Endothelial cell (in vitro differentiated cells): ENCODE results near the gene ADAR. TPM values are rescaled to one million over a fixed set of nuclear protein-coding genes. Genes with fewer than 3 reads are reported as not detected.
A peak's percentile ranks its signal among the peaks of the same experiment; 100 is the strongest.

Experiments used
- DNase-seq: peaks from one replicate; pipeline ENCODE4 v3.0.0; 2021; ENCODE audit warnings: low spot score
- H3K27ac Mint-ChIP-seq: one replicate; pipeline ENCODE4 v1.8.0; 2021; ENCODE audit warnings: mixed read lengths, inconsistent platforms; ENCODE audit not compliant: unreplicated experiment
- H3K27me3 Mint-ChIP-seq: one replicate; pipeline ENCODE4 v1.8.0; 2021; ENCODE audit warnings: mild to moderate bottlenecking, moderate library complexity, mixed read lengths, inconsistent platforms; ENCODE audit not compliant: unreplicated experiment
- H3K36me3 Mint-ChIP-seq: one replicate; pipeline ENCODE4 v1.8.0; 2021; ENCODE audit warnings: mild to moderate bottlenecking, low read depth, mixed read lengths, inconsistent platforms; ENCODE audit not compliant: unreplicated experiment
- H3K4me1 Mint-ChIP-seq: one replicate; pipeline ENCODE4 v1.8.0; 2021; ENCODE audit warnings: mild to moderate bottlenecking, mixed read lengths, inconsistent platforms; ENCODE audit not compliant: unreplicated experiment
- H3K4me3 Mint-ChIP-seq: one replicate; pipeline ENCODE4 v1.8.0; 2021; ENCODE audit warnings: mild to moderate bottlenecking, mixed read lengths, inconsistent platforms; ENCODE audit not compliant: unreplicated experiment
- H3K9me3 Mint-ChIP-seq: one replicate; pipeline ENCODE4 v1.8.0; 2021; ENCODE audit warnings: mixed read lengths, inconsistent platforms; ENCODE audit not compliant: unreplicated experiment
- CTCF ChIP-seq: fragments of 200-600 bp; sonication (generic); IDR thresholded peaks from one replicate; pipeline ENCODE4 v1.5.0; 2021; ENCODE audit warnings: antibody characterized with exemption; ENCODE audit not compliant: unreplicated experiment
- total RNA-seq: library from RNA; stranded (reverse); fragmentation: NEBNext Ultra II Directional; extraction: Animal tissue kit (Norgen Biotek cat#: 25700); gene quantifications from one replicate; pipeline ENCODE4 v1.2.1, GENCODE V29; 2021; ENCODE audit not compliant: unreplicated experiment

The ADAR gene
- total RNA-seq, 1 donor from 2014 or later = 156 TPM

DNA sequence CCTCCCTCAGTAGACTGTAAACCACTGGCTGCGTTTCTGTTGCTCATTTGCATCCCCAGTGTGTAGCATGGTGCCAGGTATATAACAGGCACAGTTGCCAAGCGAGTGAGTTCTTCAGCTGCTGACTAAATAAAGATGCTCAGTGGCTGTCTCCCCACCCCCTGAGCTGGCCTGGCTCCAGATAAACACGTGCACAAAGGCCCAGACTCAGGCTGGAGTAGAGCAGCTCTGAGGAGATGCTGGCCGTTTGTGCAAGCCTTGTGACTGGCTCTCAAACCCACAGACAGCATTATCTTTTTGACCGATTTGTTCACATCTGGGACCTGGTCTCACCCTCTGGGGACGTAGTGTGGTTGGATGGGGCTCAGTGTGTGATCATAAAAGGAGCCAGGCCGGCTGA, 33.3 kb downstream of the ADAR start:
- Mint-ChIP-seq H3K27ac (no peak overlapping the region), H3K36me3 (peaks cover 18% of the 10 kb centered on the region), H3K9me3 (no peaks in the 10 kb centered on the region), H3K4me1 (peaks cover 14% of the 10 kb centered on the region), H3K27me3 (peaks cover 14% of the 10 kb centered on the region), H3K4me3 (no peak overlapping the region)
- no peak for DNase-seq
- TF ChIP-seq CTCF = no peak

DNA sequence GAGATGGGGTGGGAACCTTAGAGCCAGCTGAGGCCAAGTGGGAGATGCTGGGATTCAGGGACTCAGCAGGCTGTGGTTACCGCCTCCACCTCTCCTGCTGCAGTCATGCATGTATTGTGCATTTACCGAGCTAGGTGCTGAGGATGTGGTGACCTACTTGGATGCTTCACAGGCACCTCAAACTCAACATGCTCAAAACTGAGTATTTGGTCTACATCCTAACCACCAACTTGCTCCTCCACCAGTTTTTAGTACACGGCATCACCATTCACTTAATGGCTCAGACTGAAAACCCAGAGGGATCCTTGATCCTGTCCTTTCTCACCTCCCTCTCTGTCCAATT, 34.8 kb downstream of the ADAR start:
- Mint-ChIP-seq H3K36me3 (peaks cover 4% of the 10 kb centered on the region), H3K27ac (no peak overlapping the region), H3K9me3 (no peaks in the 10 kb centered on the region), H3K4me1 (peaks cover 3% of the 10 kb centered on the region), H3K4me3 (no peak overlapping the region), H3K27me3 (peaks cover 4% of the 10 kb centered on the region)
- no peak for DNase-seq
- TF ChIP-seq CTCF = no peak

GRCh38 chr1:154572468-154573167, 35.4 kb downstream of the ADAR start:
- peaks cover 4% of the 10 kb centered on the region for H3K36me3 Mint-ChIP-seq
- no peaks in the 10 kb centered on the region for H3K9me3 Mint-ChIP-seq
- H3K27ac Mint-ChIP-seq = no peak overlapping the region
- TF ChIP-seq CTCF = no peak
- H3K4me1 Mint-ChIP-seq = peaks cover under 1% of the 10 kb centered on the region
- peaks cover 4% of the 10 kb centered on the region for H3K27me3 Mint-ChIP-seq
- H3K4me3 Mint-ChIP-seq = no peak overlapping the region
- DNase-seq = no peak

DNA sequence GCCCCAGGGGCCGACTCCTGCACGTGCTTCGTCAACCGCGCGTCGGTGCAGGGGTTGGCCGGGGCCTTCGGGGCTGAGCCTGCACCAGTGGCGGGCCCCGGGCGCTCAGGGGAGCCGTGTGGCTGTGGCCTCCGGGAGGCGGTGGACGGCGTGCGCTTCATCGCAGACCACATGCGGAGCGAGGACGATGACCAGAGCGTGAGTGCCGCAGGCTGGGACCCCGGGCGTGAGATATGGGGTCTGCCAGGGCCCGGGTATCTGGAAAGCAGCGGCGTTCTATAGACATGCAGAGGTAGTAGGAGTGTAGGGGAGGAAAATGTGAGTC, 36.1 kb downstream of the ADAR start:
- no peak for DNase-seq
- peaks cover 3% of the 10 kb centered on the region for H3K4me1 Mint-ChIP-seq
- H3K4me3 Mint-ChIP-seq = no peak overlapping the region
- no peak for TF ChIP-seq CTCF
- H3K9me3 Mint-ChIP-seq = no peaks in the 10 kb centered on the region
- H3K36me3 Mint-ChIP-seq = peaks cover 4% of the 10 kb centered on the region
- H3K27ac Mint-ChIP-seq = no peak overlapping the region
- peaks cover 3% of the 10 kb centered on the region for H3K27me3 Mint-ChIP-seq

DNA sequence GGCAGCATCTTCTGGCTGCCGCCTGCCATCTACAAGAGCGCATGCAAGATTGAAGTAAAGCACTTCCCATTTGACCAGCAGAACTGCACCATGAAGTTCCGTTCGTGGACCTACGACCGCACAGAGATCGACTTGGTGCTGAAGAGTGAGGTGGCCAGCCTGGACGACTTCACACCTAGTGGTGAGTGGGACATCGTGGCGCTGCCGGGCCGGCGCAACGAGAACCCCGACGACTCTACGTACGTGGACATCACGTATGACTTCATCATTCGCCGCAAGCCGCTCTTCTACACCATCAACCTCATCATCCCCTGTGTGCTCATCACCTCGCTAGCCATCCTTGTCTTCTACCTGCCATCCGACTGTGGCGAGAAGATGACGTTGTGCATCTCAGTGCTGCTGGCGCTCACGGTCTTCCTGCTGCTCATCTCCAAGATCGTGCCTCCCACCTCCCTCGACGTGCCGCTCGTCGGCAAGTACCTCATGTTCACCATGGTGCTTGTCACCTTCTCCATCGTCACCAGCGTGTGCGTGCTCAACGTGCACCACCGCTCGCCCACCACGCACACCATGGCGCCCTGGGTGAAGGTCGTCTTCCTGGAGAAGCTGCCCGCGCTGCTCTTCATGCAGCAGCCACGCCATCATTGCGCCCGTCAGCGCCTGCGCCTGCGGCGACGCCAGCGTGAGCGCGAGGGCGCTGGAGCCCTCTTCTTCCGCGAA, 36.6 kb downstream of the ADAR start:
- peaks cover 4% of the 10 kb centered on the region for H3K36me3 Mint-ChIP-seq
- peaks cover 3% of the 10 kb centered on the region for H3K4me1 Mint-ChIP-seq
- H3K4me3 Mint-ChIP-seq = peak overlapping the region; percentile 67
- H3K27me3 Mint-ChIP-seq = peaks cover 5% of the 10 kb centered on the region
- H3K9me3 Mint-ChIP-seq = no peaks in the 10 kb centered on the region
- no peak for DNase-seq
- TF ChIP-seq CTCF = no peak
- peak overlapping the region; percentile 67 for H3K27ac Mint-ChIP-seq
